PFSK-1 (cell line): ENCODE data around the gene GNG12.

Experiments
- POLR2AphosphoS5 ChIP-seq: IDR thresholded peaks from 2 replicates; pipeline ENCODE4 v1.6.1; 2012; ENCODE audit warnings: low read depth, mild to moderate bottlenecking, control low read depth, low read length, moderate library complexity
- TAF1 ChIP-seq: IDR thresholded peaks from 2 replicates; pipeline ENCODE4 v1.6.1; 2012; ENCODE audit warnings: low read length, control low read depth, borderline replicate concordance; ENCODE audit not compliant: insufficient read depth

GRCh38 chr1:67764633-67765032 is 68.6 kb downstream of the GNG12 start:
- TF ChIP-seq POLR2AphosphoS5 (no peak), TAF1 (no peak)
